HCT116 (cell line): ENCODE results near the gene PLXNB3.

Source experiments
- EZH2phosphoT487 ChIP-seq: fragments of 200-600 bp; IDR thresholded peaks from 2 replicates; pipeline ENCODE4 v1.6.1; 2018; ENCODE audit warnings: antibody characterized with exemption, borderline replicate concordance
- MAX ChIP-seq: IDR thresholded peaks from 2 replicates; pipeline ENCODE4 v1.6.1; 2012
- POLR2A ChIP-seq: IDR thresholded peaks from 2 replicates; pipeline ENCODE4 v1.7.0; 2011; ENCODE audit warnings: borderline replicate concordance; ENCODE audit not compliant: insufficient read depth, insufficient read length; ENCODE audit errors: extremely low read depth
- POLR2AphosphoS5 ChIP-seq: IDR thresholded peaks from 2 replicates; pipeline ENCODE4 v1.6.1; 2011; ENCODE audit warnings: mild to moderate bottlenecking, low read depth, low read length, moderate library complexity
- SIN3A ChIP-seq: IDR thresholded peaks from 2 replicates; pipeline ENCODE4 v1.6.1; 2012; ENCODE audit warnings: low read depth
- YY1 ChIP-seq: IDR thresholded peaks from 2 replicates; pipeline ENCODE4 v1.6.1; 2011; ENCODE audit warnings: low read length, low read depth, moderate library complexity, mild to moderate bottlenecking; ENCODE audit not compliant: insufficient replicate concordance; ENCODE audit errors: extremely low read depth
- TF ChIP-seq, protein P1 (sequence below), 3 experiments: fragments of 200-600 bp in 1 of 3; sonication (generic) in 1 of 3; IDR thresholded peaks in 2 of 3; conservative IDR thresholded peaks in 1 of 3; 2 replicates each; pipeline ENCODE4 v1.5.1; 2012 to 2017; ENCODE audit warnings: low read depth in 2 of 3, low read length in 2 of 3, antibody characterized with exemption in 1 of 3, borderline replicate concordance in 1 of 3, control low read depth in 1 of 3, mild to moderate bottlenecking in 1 of 3, mixed read lengths in 1 of 3, mixed run types in 1 of 3, moderate library complexity in 1 of 3; ENCODE audit not compliant: insufficient read depth in 1 of 3

GRCh38 chrX:153814591-153815315 lies 50.7 kb downstream of the PLXNB3 start:
- TF ChIP-seq, protein P1, sequence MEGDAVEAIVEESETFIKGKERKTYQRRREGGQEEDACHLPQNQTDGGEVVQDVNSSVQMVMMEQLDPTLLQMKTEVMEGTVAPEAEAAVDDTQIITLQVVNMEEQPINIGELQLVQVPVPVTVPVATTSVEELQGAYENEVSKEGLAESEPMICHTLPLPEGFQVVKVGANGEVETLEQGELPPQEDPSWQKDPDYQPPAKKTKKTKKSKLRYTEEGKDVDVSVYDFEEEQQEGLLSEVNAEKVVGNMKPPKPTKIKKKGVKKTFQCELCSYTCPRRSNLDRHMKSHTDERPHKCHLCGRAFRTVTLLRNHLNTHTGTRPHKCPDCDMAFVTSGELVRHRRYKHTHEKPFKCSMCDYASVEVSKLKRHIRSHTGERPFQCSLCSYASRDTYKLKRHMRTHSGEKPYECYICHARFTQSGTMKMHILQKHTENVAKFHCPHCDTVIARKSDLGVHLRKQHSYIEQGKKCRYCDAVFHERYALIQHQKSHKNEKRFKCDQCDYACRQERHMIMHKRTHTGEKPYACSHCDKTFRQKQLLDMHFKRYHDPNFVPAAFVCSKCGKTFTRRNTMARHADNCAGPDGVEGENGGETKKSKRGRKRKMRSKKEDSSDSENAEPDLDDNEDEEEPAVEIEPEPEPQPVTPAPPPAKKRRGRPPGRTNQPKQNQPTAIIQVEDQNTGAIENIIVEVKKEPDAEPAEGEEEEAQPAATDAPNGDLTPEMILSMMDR (IDR thresholded peaks at IDR 0.05 in 2 of 3, conservative IDR thresholded peaks at IDR 0.05 in 1 of 3; ENCODE audit: borderline replicate concordance in 1 of 3, insufficient read depth in 1 of 3, low read depth in 2 of 3, low read length in 2 of 3) = no peak
- no peak for TF ChIP-seq POLR2AphosphoS5
- TF ChIP-seq MAX = no peak
- no peak for TF ChIP-seq EZH2phosphoT487
- TF ChIP-seq POLR2A = no peak
- TF ChIP-seq SIN3A = no peak
- TF ChIP-seq YY1 = no peak
